Head of caudate nucleus (tissue), 42 donors: Measurements from ENCODE around the gene PHC1.

ENCODE experiments used
- DNase-seq, 42 donors: peaks; one replicate each; pipeline versions ENCODE4 v3.0.0 to v3.0.0-alpha.2; 2020 to 2021; ENCODE audit warnings: mixed read lengths in 7 of 42
- intact Hi-C: fragments of 100-400 bp; cut with DNase I; formaldehyde crosslinking; loops from one replicate; pipeline ENCODE4 v1.15.0; 2022

The PHC1 gene

GRCh38 chr12:8985213-8985754 lies 71.0 kb downstream of the PHC1 start:
- intact Hi-C loops = no loop called here
- no peak for DNase-seq

GRCh38 chr12:8987163-8987562 lies 72.9 kb downstream of the PHC1 start:
- no peak for DNase-seq
- intact Hi-C loops = no loop called here

- intact Hi-C loops = no loop called here
- no peak for DNase-seq
Observed at GRCh38 chr12:8987685-8988084, 73.4 kb downstream of the PHC1 start.

- intact Hi-C loops = no loop called here
- DNase-seq = no peak
Observed at GRCh38 chr12:8989413-8989812, 75.1 kb downstream of the PHC1 start, which contains the start of gene KLRG1. Gene KLRG1, plus strand, starts transcription at chr12:8989546. Its CDS starts 90 bp downstream, at chr12:8989636.
